Measurements from ENCODE around the gene LYRM1.

DNA sequence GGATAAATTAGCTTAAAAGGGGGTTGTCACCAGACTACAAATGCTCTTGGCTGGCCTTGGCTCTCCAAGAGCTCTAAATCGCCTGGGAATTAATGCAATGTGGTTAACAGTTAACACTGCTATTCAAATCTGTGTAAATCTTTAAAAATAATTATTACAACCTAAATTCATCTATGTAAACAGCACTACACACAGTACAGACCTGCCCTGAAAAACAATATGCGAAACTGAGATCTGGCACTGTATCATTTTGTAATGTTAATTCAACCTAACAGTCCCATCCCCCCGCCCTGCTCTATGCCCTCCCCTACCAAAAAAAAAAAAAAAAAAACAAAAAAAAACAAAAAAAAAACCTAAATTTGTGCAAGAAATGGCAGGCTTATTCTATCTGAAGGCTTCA, 41.3 kb upstream of the LYRM1 start:
- TF ChIP-seq, protein P1, sequence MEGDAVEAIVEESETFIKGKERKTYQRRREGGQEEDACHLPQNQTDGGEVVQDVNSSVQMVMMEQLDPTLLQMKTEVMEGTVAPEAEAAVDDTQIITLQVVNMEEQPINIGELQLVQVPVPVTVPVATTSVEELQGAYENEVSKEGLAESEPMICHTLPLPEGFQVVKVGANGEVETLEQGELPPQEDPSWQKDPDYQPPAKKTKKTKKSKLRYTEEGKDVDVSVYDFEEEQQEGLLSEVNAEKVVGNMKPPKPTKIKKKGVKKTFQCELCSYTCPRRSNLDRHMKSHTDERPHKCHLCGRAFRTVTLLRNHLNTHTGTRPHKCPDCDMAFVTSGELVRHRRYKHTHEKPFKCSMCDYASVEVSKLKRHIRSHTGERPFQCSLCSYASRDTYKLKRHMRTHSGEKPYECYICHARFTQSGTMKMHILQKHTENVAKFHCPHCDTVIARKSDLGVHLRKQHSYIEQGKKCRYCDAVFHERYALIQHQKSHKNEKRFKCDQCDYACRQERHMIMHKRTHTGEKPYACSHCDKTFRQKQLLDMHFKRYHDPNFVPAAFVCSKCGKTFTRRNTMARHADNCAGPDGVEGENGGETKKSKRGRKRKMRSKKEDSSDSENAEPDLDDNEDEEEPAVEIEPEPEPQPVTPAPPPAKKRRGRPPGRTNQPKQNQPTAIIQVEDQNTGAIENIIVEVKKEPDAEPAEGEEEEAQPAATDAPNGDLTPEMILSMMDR (IDR thresholded peaks at IDR 0.05): no peak
- no peak for TF ChIP-seq POLR2A (IDR thresholded peaks at IDR 0.05)
